HepG2 (cell line): Measurements from ENCODE around the gene GPR4. TPM values are rescaled to one million over a fixed set of nuclear protein-coding genes. Genes with fewer than 3 reads are reported as not detected.

Experiments used
- ARNT ChIP-seq: fragments of 450-650 bp; IDR thresholded peaks from 2 replicates; pipeline ENCODE4 v1.6.1; 2017
- GABPA ChIP-seq, 2 experiments: IDR thresholded peaks; 2 replicates each; pipeline ENCODE4 v1.6.1; 2011 to 2016; ENCODE audit warnings: low read depth in 2 of 2, low read length in 1 of 2, missing biosample characterization in 1 of 2, missing genetic modification characterization in 1 of 2
- HNRNPLL ChIP-seq: fragments of 200-400 bp; formaldehyde crosslinking; IDR thresholded peaks from 2 replicates; pipeline ENCODE4 v1.6.1; 2017; ENCODE audit warnings: mild to moderate bottlenecking, low read depth, low read length; ENCODE audit not compliant: poor library complexity, severe bottlenecking
- ISX ChIP-seq: sonication (generic); formaldehyde crosslinking; conservative IDR thresholded peaks from 2 replicates; pipeline ENCODE4 v1.5.0; 2020; ENCODE audit warnings: missing genetic modification reagents
- NFE2L1 ChIP-seq: sonication (generic); formaldehyde crosslinking; IDR thresholded peaks from 2 replicates; pipeline ENCODE4 v1.4.0; 2020; ENCODE audit warnings: missing genetic modification reagents, mild to moderate bottlenecking, borderline replicate concordance
- NFKB2 ChIP-seq: sonication (generic); formaldehyde crosslinking; IDR thresholded peaks from 2 replicates; pipeline ENCODE4 v1.4.0; 2020; ENCODE audit warnings: missing genetic modification reagents, borderline replicate concordance
- PHB2 ChIP-seq: fragments of 450-650 bp; IDR thresholded peaks from 2 replicates; pipeline ENCODE4 v1.6.1; 2018; ENCODE audit not compliant: partially characterized antibody
- PHF21A ChIP-seq: sonication (generic); formaldehyde crosslinking; IDR thresholded peaks from 2 replicates; pipeline ENCODE4 v1.5.0; 2020; ENCODE audit warnings: mild to moderate bottlenecking, missing genetic modification reagents
- PHF5A ChIP-seq: IDR thresholded peaks from one replicate; pipeline ENCODE4 v1.6.1; 2018; ENCODE audit warnings: low read depth, missing genetic modification reagents; ENCODE audit not compliant: unreplicated experiment
- POLR2AphosphoS2 ChIP-seq: IDR thresholded peaks from 2 replicates; pipeline ENCODE4 v1.6.1; 2011; ENCODE audit warnings: low read depth, low read length, improper control_type of control experiment
- RAD21 ChIP-seq: fragments of 450-650 bp; formaldehyde crosslinking; IDR thresholded peaks from 2 replicates; pipeline ENCODE4 v1.5.0; 2020; ENCODE audit warnings: mild to moderate bottlenecking
- SIN3B ChIP-seq: fragments of 150-350 bp; IDR thresholded peaks from 2 replicates; pipeline ENCODE4 v1.6.1; 2014; ENCODE audit warnings: low read length
- ZMYM2 ChIP-seq: sonication (generic); formaldehyde crosslinking; IDR thresholded peaks from 2 replicates; pipeline ENCODE4 v1.8.0; 2022; ENCODE audit warnings: mild to moderate bottlenecking, missing genetic modification reagents
- ZNF205 ChIP-seq: IDR thresholded peaks from 2 replicates; pipeline ENCODE4 v1.6.1; 2018; ENCODE audit warnings: missing biosample characterization, missing genetic modification reagents
- ZNF282 ChIP-seq: fragments of 450-650 bp; IDR thresholded peaks from 2 replicates; pipeline ENCODE4 v1.6.1; 2018; ENCODE audit not compliant: partially characterized antibody
- ZNF33A ChIP-seq: sonication (generic); formaldehyde crosslinking; IDR thresholded peaks from 2 replicates; pipeline ENCODE4 v1.5.1; 2020; ENCODE audit warnings: missing genetic modification reagents, mild to moderate bottlenecking, moderate library complexity, borderline replicate concordance
- ZNF614 ChIP-seq: IDR thresholded peaks from 2 replicates; pipeline ENCODE4 v1.6.1; 2018; ENCODE audit warnings: missing biosample characterization, missing genetic modification reagents, inconsistent platforms, borderline replicate concordance
- ZNF670 ChIP-seq: sonication (generic); formaldehyde crosslinking; IDR thresholded peaks from 2 replicates; pipeline ENCODE4 v1.8.0; 2022; ENCODE audit warnings: mild to moderate bottlenecking, missing genetic modification reagents, borderline replicate concordance
- ZNF678 ChIP-seq: sonication (generic); formaldehyde crosslinking; IDR thresholded peaks from 2 replicates; pipeline ENCODE4 v1.4.0; 2020; ENCODE audit warnings: mild to moderate bottlenecking, missing genetic modification reagents
- ZNF768 ChIP-seq: sonication (generic); formaldehyde crosslinking; IDR thresholded peaks from 2 replicates; pipeline ENCODE4 v1.4.0; 2020; ENCODE audit warnings: missing genetic modification reagents
- ZNF776 ChIP-seq: sonication (generic); formaldehyde crosslinking; IDR thresholded peaks from 2 replicates; pipeline ENCODE4 v1.4.0; 2020; ENCODE audit warnings: mild to moderate bottlenecking, missing genetic modification reagents
- ZNF788 ChIP-seq: sonication (generic); formaldehyde crosslinking; IDR thresholded peaks from 2 replicates; pipeline ENCODE4 v1.5.0; 2020; ENCODE audit warnings: mild to moderate bottlenecking, missing genetic modification reagents, borderline replicate concordance
- ZZZ3 ChIP-seq: sonication (generic); formaldehyde crosslinking; IDR thresholded peaks from 2 replicates; pipeline ENCODE4 v1.4.0; 2020; ENCODE audit warnings: missing genetic modification reagents, mild to moderate bottlenecking, borderline replicate concordance
- polyA plus RNA-seq, 8 experiments: library from polyadenylated mRNA; depleted of rRNA in 3 of 8; stranded (reverse) in 7 of 8; unstranded in 1 of 8; fragments of >200 nt; fragmentation: Illumina TruSeq in 4 of 8; extraction: Trizol in 4 of 8; gene quantifications; 2 replicates each; pipeline versions ENCODE4 v1.2.1 to v1.2.3, GENCODE V29; 2011 to 2016; ENCODE audit warnings: low read depth in 4 of 8, missing spikeins in 1 of 8, mixed read lengths in 1 of 8; ENCODE audit not compliant: insufficient read depth in 1 of 8
- total RNA-seq, 5 experiments: library from RNA; depleted of rRNA; stranded (reverse); fragments of >200 nt; fragmentation: Illumina TruSeq; extraction: Trizol; gene quantifications; 2 replicates each; pipeline ENCODE4 v1.2.3, GENCODE V29; 2016; ENCODE audit warnings: low read depth in 1 of 5
- TF ChIP-seq, protein P1 (sequence below): sonication (generic); formaldehyde crosslinking; IDR thresholded peaks from 2 replicates; pipeline ENCODE4 v1.9.0; 2021; ENCODE audit warnings: missing genetic modification reagents, borderline replicate concordance
- TF ChIP-seq, protein P2 (sequence below): sonication (generic); formaldehyde crosslinking; IDR thresholded peaks from 2 replicates; pipeline ENCODE4 v1.5.1; 2020; ENCODE audit warnings: missing genetic modification reagents, mild to moderate bottlenecking, borderline replicate concordance
- TF ChIP-seq, protein P3 (sequence below): sonication (generic); formaldehyde crosslinking; IDR thresholded peaks from 2 replicates; pipeline ENCODE4 v1.8.0; 2022; ENCODE audit warnings: mild to moderate bottlenecking, missing genetic modification reagents, moderate library complexity

Gene GPR4
- total and polyA plus RNA-seq, 2 of the 13 experiments (the other 11 are each of a cell fraction or from before 2014, with no cell fraction given) = 0.15 TPM; not detected in 1

DNA sequence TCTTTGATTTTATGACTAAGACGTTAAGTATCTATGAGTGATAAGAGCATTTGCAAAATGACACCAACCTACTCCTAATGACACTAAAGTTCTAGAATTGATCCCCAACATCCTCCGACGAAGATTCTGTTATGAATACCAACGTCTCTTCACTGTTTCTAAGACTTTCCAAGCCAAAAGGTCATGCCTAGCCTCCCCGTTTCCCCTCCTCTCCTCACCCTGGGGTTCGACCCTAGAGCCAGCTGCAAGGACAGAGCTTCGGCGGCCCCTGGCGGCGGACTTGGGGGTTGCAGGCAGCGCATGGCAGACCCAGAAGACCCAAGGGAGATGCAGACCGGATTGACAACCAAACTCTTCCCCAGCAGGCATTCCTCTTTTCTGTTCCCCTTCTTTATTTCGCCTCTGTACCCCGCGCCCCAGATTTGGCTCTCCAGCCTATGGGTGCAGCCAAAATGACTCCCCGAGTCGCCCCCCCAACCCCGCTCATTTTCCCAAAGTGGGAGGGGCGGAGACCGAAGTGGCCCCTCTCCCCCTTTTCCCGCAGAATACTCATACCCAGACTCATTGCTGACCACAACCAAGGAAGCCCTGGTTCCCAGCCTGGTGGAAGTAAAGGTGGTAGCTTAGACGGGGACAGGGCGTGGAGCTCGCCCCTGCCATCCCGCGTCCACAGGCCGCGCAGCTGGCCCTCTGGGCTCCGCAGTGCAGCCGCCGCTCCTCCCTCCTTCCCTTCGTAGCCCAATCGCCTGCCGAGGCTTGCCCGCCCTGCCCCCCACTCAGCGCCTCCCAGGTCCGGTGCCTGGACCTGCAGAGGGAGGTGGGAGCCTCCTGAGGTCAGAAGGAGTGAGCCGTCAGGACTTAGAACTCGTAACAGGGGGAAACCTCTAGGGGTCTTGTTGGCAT, 41.3 kb upstream of the GPR4 start (continued):
- peak; percentile 58; the same call in 1 of the 2 replicates for TF ChIP-seq PHF21A (CRISPR knock-in tag)
- TF ChIP-seq ZNF776 (CRISPR knock-in tag) = no peak
- TF ChIP-seq, protein P1, sequence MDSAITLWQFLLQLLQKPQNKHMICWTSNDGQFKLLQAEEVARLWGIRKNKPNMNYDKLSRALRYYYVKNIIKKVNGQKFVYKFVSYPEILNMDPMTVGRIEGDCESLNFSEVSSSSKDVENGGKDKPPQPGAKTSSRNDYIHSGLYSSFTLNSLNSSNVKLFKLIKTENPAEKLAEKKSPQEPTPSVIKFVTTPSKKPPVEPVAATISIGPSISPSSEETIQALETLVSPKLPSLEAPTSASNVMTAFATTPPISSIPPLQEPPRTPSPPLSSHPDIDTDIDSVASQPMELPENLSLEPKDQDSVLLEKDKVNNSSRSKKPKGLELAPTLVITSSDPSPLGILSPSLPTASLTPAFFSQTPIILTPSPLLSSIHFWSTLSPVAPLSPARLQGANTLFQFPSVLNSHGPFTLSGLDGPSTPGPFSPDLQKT (CRISPR knock-in tag) = no peak
- no peak for TF ChIP-seq NFE2L1 (CRISPR knock-in tag)
- peak; percentile 39; the same call in 1 of the 2 replicates for TF ChIP-seq ZZZ3 (CRISPR knock-in tag)
- TF ChIP-seq ZNF282 = no peak
- peak; percentile 44; the same call in 1 of the 2 replicates for TF ChIP-seq ZMYM2 (CRISPR knock-in tag)
- TF ChIP-seq ZNF614 (CRISPR knock-in tag) = no peak
- TF ChIP-seq ZNF768 (CRISPR knock-in tag) = no peak
- TF ChIP-seq NFKB2 (CRISPR knock-in tag) = peak; percentile 39; the same call in 1 of the 2 replicates
- TF ChIP-seq ZNF205 (CRISPR knock-in tag) = 0 out of 2 replicates have a peak, but pooled peaks have one; percentile 24
- TF ChIP-seq POLR2AphosphoS2 = no peak
- no peak for TF ChIP-seq ZNF670 (CRISPR knock-in tag)
- TF ChIP-seq, protein P2, sequence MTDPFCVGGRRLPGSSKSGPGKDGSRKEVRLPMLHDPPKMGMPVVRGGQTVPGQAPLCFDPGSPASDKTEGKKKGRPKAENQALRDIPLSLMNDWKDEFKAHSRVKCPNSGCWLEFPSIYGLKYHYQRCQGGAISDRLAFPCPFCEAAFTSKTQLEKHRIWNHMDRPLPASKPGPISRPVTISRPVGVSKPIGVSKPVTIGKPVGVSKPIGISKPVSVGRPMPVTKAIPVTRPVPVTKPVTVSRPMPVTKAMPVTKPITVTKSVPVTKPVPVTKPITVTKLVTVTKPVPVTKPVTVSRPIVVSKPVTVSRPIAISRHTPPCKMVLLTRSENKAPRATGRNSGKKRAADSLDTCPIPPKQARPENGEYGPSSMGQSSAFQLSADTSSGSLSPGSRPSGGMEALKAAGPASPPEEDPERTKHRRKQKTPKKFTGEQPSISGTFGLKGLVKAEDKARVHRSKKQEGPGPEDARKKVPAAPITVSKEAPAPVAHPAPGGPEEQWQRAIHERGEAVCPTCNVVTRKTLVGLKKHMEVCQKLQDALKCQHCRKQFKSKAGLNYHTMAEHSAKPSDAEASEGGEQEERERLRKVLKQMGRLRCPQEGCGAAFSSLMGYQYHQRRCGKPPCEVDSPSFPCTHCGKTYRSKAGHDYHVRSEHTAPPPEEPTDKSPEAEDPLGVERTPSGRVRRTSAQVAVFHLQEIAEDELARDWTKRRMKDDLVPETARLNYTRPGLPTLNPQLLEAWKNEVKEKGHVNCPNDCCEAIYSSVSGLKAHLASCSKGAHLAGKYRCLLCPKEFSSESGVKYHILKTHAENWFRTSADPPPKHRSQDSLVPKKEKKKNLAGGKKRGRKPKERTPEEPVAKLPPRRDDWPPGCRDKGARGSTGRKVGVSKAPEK (CRISPR knock-in tag) = no peak
- peak; percentile 92 for TF ChIP-seq RAD21 (CRISPR knock-in tag)
- no peak for TF ChIP-seq ARNT
- no peak for TF ChIP-seq PHF5A (CRISPR knock-in tag)
- TF ChIP-seq, protein P3, sequence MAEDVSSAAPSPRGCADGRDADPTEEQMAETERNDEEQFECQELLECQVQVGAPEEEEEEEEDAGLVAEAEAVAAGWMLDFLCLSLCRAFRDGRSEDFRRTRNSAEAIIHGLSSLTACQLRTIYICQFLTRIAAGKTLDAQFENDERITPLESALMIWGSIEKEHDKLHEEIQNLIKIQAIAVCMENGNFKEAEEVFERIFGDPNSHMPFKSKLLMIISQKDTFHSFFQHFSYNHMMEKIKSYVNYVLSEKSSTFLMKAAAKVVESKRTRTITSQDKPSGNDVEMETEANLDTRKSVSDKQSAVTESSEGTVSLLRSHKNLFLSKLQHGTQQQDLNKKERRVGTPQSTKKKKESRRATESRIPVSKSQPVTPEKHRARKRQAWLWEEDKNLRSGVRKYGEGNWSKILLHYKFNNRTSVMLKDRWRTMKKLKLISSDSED (CRISPR knock-in tag) = no peak
- TF ChIP-seq ZNF788 (CRISPR knock-in tag) = 0 out of 2 replicates have a peak, but pooled peaks have one; percentile 27
- TF ChIP-seq ZNF33A (CRISPR knock-in tag) = no peak
- no peak for TF ChIP-seq PHB2
- no peak for TF ChIP-seq ISX (CRISPR knock-in tag)
- no peak for TF ChIP-seq GABPA (IDR thresholded peaks at IDR 0.05; ENCODE audit: low read depth, low read length)
- TF ChIP-seq GABPA (CRISPR knock-in tag; IDR thresholded peaks at IDR 0.05; ENCODE audit: low read depth) = no peak
- TF ChIP-seq HNRNPLL = peak; percentile 49
- no peak for TF ChIP-seq SIN3B
- TF ChIP-seq ZNF678 (CRISPR knock-in tag) = no peak
